Iris pigment epithelial cell (primary cell): ENCODE measurements around the gene CHCHD6.

ENCODE experiments used
- DNase-seq: peaks from one replicate; pipeline ENCODE4 v3.0.0-alpha.2; 2011; ENCODE audit warnings: low read depth

Gene CHCHD6

DNA sequence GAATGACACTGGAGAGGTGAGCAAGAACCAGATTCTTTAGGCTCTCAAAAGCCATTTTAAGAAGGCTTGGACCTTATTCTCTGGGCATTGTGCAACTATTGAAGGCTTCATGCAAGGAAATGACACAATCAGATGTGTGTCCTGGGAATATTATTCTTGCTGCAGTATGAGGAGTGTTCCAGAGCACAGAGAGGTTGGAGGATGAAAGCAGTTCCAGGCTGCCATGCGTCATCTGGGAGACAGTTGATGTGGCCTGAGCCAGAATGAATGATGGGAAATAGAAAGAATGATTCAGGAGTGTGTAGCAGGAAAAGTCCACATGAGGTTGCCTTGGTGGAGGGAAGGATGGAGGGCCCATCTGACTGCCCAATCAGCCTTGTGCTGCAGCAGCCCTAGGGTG is 123.1 kb downstream of the CHCHD6 start:
- peak; percentile 22 for DNase-seq

DNA sequence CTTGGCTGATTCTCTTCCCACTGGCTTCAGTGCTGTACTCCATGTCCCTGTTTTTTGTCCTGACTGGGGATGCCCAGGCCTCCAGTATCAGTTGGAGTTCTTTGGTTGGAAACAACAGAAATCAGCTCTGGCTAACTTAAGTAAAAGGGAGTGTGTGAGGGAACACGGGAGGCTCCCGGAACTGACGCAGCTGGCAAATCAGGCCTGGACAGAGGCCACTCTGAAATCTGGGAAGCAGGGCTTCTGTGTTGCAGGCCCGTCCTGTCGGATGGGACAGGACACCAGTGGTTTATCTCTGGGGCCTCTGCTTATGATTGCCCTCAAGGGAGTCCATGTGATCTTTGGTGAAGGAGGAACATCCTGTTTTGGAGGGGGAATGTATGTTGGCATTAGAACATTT is 124.3 kb downstream of the CHCHD6 start:
- DNase-seq: no peak

DNA sequence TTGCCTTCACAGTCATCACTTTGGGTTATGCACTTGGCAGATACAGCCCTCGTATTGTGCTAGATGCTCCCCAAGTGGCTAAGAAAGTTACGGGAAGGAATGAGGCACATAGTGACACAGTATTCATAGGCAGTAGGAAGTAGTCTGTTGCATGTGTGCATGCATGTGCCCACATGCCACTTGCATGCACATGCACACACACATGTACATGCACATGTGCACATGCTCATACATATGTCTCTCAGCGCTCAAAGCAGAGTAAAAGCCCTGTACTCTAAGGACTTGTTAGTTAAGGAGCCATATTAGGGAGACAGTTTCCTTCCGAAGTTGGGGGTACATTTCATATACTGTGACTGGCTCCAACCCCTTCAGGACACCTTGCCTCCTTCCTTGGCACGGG is 128.9 kb downstream of the CHCHD6 start:
- no peak for DNase-seq

DNA sequence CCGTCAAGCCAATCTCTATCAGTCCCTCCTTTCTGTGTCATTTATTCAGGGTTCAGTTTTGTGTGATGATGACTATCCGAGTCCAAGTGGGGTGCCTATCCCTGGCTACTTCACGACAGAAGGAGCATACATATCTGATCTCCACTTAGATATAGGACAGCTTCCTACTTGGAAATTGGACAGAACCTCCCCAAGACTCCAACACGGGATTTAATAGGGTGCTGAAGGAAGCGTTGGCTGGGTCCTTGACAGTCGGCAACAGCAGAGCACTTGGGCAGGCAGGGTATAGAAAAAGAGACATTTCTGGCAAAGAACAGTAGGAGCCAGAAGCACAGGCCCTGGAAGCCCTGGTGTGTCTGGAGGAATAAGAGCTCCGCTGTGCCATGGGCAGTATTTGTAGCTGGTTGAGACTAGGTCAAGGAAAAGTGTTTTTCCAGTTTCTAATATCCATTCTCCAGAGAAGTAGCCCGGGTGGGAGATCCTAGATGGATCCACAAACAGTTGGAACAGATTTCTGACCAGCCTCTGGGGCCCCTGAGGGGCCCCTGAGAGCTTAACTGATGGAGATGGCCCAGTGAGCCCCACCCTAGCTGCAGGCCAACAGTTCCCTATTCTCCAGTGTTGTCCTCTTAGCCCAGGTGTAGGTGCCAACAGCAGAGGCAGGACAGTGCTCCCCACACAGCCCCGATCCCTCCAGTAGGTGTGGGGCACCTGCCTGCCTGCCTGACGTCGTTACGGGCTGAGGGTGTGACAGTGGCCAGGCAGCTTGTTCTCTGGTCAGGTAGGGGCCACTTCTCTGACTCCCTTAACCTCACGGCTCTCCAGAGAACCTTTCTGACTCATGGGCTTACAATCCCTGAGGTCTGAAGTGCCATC is 130.8 kb downstream of the CHCHD6 start:
- no peak for DNase-seq

- peak; percentile 74 for DNase-seq
Observed at GRCh38 chr3:126835472-126836219, 131.6 kb downstream of the CHCHD6 start.

GRCh38 chr3:126836220-126836860 is 132.3 kb downstream of the CHCHD6 start:
- no peak for DNase-seq

DNA sequence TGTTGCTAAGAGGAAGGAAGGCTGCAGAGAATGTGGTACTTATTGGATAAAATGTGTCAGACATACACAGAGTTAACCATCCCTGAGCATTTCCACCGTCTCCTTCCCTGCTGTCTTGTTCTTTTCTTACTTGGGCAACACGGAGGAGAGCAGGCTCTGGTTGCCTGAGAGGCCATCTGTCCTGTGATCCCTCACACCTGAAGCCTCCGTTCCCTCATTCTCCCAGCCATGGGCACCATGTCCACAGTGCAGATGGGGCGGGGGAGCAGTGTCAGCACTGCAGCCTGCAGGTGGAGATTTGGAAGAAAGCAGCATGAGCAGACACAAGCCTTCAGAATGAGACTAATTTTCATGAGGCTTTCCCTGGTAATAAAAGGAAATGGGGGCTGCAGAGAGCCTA is 133.7 kb downstream of the CHCHD6 start:
- DNase-seq: no peak

- peak; percentile 32 for DNase-seq
Observed at GRCh38 chr3:126845920-126846715, 142.1 kb downstream of the CHCHD6 start.

DNA sequence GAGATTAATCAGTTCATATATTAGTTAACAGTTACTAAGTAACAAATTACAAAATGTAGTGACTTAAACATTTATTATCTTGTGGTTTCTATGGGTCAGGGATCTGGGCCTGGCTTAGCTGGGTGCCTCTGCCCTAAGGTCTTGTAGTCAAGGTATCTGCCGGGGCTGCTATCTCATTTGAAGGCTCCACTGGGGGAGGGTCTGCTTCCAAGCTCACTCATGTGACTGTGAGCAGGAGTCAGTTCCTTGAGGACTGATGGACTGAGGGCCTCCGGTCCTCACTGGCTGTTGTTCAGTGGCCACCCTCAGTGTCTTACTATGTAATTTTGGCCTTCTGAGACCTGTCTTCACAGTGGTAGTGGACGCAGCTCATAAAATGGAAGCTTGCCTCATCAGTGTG is 143.0 kb downstream of the CHCHD6 start:
- DNase-seq: no peak

DNA sequence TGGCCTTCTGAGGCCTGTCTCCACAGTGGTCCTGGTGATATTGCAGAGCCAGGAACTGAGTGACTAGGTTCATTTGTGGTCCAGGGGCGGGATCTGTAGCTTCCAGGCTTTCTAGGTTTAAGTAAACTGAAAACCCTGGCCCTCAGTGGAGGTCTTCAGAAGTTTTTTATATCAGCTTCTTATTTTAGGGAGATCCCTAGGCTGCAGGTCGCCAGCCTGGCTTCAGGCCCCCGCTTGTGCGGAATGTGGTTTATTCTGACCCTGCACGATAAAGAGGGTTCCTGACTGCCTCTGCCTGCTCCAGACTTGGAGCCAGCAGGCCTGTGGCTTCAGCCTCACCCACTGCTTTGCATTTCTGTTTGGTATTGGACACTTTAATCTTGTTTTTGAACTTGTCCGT is 145.0 kb downstream of the CHCHD6 start:
- no peak for DNase-seq

DNA sequence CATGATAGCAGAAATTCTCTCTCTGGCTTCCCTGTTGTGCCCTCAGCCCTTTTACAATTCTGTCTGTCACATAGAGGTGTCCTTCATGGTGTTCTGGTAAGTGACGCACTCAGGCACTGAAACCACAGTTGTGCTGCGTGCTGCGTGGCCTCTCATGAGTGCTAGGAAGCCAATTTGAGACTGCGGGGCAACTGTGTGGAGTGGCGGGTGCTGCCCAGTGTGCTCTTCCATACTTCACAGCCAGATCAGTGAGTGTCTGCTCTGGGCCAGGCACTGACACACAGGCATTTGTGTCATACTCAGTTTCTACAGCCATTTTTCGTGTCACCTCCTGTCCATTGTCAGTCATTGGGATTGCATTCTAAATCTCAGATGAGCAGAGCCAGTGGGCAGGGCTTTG is 145.7 kb downstream of the CHCHD6 start:
- DNase-seq: no peak

GRCh38 chr3:126850370-126851085 is 146.5 kb downstream of the CHCHD6 start:
- DNase-seq: peak; percentile 71

GRCh38 chr3:126851382-126851781 is 147.3 kb downstream of the CHCHD6 start:
- DNase-seq: no peak

GRCh38 chr3:126851934-126852333 is 147.9 kb downstream of the CHCHD6 start:
- no peak for DNase-seq

DNA sequence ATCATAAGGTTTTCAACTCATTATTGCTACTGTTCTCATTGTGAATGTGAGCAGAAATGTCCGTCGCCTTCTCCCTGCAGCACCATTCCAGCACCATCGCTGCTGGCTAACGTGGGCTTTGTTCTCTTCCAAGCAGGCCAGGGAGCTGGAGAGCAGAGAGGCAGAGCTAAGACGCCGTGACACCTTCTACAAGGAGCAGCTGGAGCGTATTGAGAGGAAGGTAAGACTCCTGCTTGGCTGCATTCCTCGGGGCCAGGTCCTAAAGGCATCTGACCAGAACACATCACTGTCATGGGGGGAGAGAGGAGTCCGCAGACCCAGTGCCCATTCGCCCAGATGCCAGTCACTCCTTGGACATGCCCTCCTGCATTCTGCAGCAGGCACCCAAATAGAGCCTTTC is 148.5 kb downstream of the CHCHD6 start:
- no peak for DNase-seq

- no peak for DNase-seq
Observed at GRCh38 chr3:126854666-126855065, 150.6 kb downstream of the CHCHD6 start.

- no peak for DNase-seq
Observed at GRCh38 chr3:126855374-126855773, 151.3 kb downstream of the CHCHD6 start.

DNA sequence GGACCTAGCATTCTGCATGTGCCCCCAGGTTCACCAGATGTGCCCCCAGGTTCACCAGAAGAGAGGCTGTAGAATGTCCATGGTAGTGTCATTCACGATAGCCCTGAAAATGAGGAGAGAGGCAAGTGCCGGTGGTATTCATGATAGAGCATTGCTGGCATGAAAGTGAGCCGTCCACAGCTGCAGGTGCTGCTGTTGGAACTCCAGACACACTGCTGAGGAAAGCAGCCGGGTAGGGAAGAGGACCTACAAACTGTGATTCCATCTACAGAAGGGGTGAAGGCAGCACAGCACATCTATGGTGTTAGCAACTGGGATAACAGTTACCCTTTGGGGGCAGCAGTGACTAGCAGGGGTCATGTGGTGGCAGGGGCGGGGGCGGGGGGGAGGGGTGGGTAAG is 153.9 kb downstream of the CHCHD6 start:
- DNase-seq: no peak

GRCh38 chr3:126858401-126858800 is 154.4 kb downstream of the CHCHD6 start:
- DNase-seq: no peak

GRCh38 chr3:126858887-126859286 is 154.8 kb downstream of the CHCHD6 start:
- DNase-seq: peak; percentile 93
